ENCODE data around the gene C16orf96.
"Not testable (repeated sequence)": the region's sequence is repeated elsewhere in the genome, so short reads cannot be mapped to it uniquely, and the experiment has no call there.

The C16orf96 gene

DNA sequence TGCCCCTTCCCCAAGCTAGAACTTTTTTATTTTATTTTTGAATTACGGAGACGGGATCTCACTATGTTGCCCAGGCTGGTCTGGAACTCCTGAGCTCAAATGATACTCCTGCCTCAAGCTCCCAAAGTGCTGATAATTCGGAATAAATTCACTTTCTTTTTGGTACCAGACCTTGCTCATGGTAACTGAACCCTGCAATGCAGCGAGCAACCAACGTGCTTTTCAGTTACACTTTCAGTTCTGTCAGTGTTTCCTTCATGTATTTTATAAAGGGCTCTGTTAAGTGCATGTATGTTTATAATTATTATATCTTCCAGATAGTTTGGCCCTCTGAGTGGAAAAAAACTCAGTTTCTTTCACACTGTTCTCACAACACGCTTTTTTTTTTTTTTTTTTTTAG lies 13.9 kb downstream of the C16orf96 start:
- no peak for DNase-seq

DNA sequence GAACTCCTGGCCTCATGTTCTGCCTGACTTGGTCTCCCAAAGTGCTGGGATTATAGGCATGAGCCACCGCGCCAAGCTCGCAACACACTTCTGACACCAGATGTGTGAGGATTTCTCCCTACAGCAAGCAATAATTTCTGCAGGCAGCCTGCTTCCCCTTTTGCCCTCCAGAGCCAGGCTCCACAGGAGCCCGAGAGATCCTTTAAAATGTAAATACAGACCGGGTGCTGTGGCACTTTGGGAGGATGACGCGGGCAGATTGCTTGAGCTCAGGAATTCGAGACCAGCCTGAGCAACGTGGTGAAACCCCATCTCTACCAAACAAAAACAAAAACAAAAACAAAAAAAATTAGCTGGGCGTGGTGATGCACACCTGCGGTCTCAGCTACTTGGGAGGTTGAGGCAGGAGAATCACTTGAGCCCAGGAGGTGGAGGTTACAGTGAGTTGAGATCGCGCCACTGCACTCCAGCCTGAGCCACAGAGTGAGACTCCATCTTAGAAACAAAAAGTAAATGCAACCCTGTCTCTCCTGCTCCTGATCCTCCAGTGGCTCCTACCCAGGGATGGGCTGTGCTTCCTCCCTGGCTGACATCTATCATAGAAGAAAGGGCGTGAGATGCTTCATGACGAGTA lies 14.7 kb downstream of the C16orf96 start:
- no peak for DNase-seq

DNA sequence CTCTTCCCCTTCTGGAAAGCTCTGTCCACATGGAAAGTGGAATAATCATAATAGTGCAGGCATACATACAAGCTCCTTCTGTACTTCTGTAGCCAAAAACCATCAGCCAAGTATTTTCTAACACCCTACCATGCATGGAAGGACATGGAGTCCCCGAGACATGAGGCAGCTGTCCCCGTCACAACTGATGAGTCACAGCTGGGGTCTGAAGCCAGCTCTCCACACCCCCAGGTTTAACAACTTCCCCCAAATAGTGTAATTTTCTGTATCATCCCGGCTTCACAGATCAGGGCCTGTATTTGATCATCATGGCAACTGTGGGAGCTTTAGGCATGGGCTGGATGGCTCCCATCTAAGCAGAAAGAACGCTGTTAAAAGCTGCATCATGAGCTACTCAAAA lies 16.6 kb downstream of the C16orf96 start:
- DNase-seq, result no peak

DNA sequence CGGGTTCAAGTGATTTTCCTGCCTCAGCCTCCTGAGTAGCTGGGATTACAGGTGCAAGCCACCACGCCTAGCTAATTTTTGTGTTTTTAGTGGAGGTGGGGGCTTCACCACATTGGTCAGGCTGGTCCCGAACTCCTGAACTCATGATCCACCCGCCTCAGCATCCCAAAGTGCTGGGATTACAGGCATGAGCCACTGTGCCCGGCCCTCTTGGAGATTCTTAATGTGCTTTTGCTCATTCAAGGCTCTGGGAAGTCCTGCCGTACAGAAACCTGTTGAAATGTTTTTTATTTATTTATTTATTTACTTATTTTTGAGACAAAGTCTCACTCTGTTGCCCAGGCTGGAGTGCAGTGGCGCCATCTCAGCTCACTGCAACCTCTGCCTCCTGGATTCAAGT lies 17.8 kb downstream of the C16orf96 start:
- not testable (repeated sequence) for DNase-seq

DNA sequence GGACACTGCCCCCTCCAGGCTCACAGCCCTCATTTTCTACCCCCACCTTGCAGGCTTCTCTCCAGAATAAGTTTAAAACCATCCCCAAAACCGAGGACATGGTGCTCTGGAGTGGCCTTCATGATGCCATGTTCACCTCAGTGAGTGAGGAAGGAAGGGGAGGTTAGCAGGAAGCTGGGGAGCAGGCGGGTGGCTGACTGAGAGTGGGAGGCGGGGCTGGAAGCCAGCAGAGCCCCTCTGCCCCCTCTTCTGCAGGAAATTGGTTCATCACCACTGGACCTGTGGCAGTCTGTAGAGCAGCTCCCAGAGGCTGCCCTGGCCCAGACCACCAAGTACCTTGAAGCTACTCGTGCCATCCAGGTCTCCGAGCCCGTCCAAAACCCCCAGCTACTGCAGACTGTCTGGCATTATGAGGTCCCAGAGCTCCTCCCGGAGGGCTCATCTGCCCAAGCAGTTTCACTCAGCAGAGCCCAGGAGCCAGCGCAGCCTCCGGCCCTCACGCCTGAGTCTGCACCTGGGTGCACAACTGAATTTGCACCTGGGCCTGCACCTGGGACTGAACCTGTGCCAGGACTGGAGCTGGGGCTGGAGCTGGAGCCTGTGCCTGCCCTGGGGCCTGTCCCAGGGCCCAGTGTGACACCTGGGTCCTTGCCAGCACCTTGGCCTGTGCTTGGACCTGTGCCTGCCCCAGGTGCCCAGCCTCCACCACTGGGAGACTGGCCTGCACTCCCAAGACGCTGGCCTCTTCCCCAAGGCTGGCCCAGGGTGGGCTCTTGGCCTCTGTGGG lies 19.0 kb downstream of the C16orf96 start:
- no peak for DNase-seq

DNA sequence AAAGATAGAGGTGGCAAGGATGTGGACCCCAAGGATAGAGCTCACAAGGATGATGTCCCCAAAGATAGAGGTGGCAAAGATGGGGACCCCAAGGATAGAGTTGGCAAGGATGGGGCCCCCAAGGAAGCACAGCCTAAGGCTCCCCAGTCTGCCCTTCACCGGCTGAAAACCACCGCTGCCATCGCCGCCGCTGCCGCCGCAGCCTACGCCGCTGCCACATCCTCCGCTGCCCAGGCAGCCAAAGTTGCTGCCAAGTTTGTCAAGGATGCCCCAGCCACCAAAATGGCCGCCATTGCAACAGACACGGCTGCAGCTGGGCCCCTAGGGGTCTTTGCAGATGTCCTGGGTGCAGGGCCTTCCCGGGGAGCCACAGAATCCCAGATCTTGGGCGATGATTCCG lies 19.9 kb downstream of the C16orf96 start:
- DNase-seq, result no peak

DNA sequence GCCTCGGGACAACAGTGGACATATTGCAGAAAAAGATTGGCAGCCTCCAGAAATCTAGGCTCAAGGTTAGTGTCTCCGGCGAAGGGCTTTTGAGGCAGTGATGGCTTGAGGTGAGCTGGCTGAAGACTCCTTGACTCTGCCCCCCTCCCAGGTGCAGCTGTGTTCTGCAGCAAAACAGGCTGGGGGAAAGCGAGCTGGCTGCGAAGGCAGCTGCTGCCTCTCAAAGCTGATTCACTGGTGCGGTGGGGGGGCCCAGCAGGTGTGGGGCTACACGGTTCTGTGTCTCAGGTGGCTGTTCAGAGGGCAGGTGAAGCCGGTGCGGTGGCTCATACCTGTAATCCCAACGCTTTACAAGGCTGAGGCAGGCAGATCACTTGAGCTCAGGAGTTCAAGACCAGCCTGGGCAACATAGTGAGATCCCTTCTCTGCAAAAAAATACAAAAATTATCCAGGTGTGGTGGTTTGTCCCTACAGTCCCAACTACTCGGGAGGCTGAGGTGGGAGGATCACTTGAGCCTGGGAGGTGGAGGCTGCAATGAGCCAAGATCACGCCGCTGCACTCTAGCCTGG lies 22.9 kb downstream of the C16orf96 start:
- no peak for DNase-seq

DNA sequence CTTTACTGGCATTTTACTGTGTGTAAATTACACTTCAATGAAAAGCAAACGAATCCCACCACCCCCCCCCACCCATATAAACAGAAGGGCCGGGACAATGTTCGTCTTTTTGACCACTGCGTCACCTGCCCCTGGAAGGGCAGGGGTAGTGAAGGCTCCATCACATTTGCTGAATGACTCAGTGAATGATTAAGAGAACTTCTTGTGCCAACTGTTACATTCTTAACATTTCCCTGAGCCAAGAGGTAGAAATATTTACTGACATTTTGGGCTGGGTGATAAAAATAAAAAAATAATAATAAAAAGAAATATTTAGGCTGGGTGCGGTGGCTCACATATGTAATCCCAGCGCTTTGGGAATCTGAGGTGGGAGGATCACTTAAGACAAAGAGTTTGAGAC lies 24.1 kb downstream of the C16orf96 start:
- DNase-seq, result no peak

DNA sequence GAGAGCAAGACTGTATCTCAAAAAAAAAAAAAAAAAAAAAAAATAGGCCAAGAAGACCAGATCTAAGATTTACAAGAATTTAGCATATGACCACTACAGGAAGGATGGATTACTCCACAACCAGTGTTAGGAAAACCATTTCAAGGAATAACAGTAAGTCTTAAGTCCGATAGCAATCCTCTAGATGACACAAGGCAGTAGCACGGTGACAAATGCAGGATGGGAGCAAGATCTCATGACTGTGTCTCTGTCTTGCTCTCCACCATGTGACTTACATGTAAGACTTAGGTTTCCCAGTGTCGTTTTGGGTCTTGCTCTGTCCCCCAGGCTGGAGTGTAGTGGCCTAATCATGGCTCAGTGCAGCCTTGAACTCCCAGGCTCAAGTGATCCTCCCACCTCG lies 27.8 kb downstream of the C16orf96 start:
- DNase-seq, result no peak

DNA sequence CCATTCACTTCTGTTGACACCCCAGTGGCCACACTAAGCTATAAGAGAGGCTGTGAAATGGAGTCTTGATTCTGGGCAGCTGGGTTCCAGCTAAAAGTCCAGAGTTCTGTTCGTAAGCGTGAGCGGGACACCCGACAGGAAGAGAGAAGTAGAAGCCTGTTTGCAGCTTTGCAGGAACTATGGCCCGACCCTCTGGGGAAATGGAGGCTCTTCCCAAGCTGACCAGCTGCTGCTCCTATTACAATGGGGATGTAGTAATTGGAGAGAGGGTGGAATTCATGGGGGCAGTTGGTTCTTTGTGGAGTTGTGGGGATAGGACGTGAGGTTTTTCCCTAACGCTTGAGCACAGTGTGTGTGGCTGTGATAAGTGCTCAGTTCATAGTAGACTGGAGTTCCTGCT lies 30.2 kb downstream of the C16orf96 start:
- DNase-seq, result no peak

DNA sequence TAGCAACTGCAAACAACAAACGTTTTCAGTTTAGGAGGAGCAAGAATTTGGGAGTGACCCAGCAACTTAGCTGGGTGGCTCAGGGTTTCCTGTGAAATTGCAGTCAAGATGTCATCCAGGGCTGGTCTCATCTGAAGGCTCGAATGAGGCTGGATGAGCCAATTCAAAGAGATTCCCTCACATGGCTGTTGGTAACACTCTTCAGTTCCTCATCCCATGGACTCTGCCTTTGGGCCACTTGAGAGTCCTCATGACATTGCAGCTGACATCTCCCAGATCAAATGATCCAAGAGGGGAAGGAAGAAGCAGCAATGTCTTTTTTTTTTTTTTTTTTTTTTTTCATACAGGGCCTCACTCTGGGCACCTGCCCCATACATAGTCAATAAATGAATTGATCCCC lies 32.2 kb downstream of the C16orf96 start:
- DNase-seq, result no peak

DNA sequence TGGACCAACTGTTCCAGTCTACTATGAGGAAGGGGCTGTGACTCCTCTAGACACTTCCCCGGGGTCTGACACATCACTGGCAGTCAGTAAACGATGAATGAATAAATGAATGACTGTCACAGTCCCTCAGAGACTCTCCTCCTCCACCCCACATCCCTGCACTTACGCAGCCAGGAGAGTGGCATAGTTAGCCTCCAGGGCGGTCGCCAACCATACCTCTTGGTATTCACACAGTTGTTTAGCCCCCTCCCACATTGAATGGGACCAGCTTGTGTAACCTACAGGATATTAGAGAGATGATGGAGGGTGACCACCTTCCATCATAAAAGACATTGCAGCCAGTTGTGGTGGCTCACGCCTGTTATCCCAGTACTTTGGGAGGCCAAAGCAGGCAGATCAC lies 32.8 kb downstream of the C16orf96 start:
- no peak for DNase-seq

DNA sequence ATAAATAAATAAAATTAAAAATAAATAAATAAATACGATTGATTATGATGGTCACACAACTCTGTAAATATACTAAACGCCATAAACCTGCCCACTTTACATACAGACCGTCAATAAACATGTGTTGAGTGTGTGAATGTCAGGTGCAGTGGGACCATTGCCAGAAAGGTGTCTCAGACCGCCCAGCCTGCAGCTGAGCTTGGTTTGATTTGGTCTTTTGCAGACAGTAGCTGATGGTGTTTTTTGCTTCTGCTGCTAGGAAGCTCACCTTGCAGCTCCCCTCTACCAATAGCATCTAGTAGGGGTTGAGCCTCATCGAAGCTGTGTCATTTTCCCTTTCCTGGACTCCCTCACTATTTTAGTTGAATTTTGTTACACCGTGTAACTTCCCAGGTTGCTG lies 35.1 kb downstream of the C16orf96 start:
- DNase-seq, result no peak

DNA sequence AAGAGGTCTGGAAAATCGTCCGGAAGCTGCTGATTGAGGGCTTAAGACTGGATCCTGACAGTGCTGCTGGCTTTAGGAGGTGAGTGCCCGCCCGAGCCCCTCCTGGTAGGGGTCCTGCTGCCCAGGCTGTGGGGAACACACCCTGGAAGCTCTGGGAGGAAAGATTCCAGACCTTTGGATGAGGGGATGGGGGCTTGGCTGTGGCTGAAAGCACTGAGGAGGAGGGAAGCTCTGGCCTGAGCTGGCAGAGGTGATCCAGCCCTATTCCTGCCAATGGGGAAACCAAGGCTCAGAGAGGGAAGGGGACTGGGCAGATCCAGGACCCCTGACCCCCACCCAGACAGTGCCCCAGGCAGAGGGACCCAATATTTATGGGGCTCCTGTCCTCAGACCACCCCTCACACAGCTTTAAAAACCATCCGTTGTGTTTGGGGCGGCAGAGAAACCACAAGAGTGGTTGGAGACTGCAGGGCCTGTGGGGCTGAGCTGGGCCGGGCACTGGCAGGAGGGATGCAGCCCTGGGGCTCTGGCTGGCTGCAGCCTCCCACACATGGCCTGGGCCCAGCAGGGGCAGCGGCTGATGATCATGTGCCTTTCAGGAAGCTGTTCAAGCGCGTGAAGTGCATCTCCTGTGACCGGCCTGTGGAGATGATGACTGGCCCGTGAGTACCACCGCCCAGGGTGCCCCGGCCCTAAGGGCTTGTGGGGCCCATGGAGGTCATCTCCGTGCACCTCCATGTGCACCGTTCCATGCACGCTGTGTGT lies 35.7 kb downstream of the C16orf96 start:
- DNase-seq, result no peak

DNA sequence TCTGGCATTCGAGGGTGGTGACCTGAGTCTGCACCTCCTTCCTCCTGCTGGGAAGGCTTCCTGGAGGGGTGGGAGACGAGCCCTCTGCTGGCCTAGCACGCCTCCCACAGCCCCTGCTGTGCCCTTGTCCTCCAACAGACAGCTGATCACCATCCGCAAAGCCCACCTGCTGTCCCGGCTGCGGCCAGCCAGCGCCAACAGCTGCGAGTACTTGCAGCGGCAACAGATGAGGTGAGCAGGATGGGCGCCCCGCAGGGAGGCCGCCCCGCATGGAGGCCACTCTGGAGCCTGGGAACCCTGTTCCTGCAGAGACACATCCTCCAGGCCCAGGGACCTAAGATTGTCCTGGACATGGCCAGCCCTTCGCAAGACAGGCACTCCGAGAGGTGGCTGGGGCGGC lies 36.9 kb downstream of the C16orf96 start:
- DNase-seq, result no peak

DNA sequence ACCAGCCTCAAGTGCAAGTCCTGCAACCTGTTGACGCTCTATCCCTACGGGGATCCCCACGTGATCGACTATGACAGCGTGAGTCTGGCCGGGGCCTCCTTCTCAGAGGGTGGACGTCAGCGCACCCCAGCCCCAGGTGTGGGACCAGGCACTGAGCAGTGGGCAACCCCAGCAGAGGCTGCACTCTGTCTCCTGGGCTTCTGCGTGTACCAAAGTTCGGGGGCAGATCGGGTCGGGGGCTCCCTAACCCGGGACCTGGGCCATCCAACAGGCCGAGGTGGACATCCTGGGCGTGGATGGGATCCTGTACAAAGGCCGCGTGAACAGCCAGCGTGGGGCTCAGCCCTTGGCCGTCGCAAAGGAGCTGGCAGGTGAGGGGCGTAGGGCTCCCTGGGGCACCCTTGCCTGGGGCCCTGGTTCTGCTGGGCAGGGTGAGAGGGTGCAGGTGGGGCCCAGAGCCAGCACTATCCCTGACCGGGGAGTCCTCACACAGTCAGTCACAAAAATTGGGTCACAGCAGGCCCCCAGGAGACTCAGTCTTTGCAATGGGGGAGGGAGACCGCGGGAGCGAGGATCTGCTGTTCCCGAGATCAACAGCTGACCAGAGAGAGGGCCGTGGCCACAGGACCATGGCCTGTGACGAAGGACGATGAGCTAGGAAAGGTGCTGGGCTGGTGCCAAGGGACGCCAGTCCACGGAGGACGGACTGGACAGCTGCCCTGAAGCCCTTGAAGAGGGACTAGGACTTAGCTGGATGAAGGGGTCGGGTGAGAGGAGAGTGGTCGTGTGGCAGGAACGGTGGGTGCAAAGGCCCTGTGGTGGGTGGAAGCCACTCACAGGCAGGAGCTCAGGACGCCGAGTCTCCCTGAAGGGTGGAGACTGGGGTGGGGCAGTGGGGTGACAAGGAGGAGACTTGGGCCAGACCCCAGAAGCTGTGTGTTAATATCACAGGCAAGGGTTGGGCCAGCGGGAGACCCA lies 38.6 kb downstream of the C16orf96 start:
- DNase-seq, result no peak

DNA sequence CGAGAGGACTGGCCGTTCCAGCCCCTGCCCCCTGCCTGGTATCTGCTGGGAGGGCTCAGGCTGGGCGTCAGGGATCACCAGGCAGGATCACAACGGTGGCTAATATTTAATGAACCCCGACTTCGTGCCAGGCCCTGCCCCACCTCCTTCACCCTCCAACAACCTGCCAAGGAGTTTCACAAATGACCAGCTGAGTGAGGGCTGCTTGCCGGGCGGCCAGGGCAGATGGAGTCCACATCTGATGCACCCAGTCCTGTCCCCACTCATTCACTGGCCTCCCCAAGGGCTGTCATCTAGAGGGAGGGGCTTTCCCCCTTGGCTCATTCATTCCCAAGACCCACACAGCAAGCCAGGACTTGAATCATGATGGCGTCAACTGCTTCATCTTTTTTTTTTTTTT lies 41.0 kb downstream of the C16orf96 start:
- DNase-seq, result no peak

DNA sequence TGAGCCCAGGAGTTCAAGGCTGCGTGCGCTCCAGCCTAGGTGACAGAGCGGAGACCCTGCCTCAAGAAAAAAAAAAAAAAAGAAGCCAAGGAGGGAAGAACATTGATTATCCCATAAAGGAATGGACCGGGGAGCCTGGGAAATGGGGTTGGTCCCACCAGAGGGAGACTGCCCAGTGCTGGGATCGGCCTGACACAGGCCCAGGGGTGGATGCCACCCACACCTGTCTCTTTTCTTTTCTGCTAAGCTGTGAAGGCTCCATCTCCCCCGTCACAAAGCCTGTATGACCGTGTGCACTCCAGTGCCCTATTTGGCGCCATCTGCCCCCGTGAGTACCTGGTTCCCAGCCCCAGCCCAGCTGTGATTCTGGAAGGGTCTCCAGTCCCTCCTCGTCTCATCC lies 42.9 kb downstream of the C16orf96 start:
- DNase-seq, result no peak

DNA sequence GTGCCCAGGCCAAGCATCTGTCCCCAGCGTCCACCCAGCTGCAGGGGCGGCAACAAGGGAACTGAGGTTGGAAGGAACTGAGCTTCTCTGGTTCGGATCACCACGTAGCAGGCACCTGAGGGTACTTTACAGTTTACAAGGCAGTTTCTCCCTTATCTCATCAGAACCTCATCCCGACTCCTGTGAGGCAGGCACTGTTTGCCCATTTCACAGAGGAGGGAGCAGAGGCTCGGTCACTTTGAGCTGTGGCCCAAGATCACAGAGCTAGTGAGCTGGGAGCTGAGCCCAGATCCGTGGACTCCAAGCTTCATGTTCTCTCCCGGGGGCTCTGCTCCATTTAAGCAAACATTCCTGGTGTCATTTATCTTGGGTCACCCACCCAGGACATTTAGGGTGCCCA lies 43.4 kb downstream of the C16orf96 start:
- no peak for DNase-seq

DNA sequence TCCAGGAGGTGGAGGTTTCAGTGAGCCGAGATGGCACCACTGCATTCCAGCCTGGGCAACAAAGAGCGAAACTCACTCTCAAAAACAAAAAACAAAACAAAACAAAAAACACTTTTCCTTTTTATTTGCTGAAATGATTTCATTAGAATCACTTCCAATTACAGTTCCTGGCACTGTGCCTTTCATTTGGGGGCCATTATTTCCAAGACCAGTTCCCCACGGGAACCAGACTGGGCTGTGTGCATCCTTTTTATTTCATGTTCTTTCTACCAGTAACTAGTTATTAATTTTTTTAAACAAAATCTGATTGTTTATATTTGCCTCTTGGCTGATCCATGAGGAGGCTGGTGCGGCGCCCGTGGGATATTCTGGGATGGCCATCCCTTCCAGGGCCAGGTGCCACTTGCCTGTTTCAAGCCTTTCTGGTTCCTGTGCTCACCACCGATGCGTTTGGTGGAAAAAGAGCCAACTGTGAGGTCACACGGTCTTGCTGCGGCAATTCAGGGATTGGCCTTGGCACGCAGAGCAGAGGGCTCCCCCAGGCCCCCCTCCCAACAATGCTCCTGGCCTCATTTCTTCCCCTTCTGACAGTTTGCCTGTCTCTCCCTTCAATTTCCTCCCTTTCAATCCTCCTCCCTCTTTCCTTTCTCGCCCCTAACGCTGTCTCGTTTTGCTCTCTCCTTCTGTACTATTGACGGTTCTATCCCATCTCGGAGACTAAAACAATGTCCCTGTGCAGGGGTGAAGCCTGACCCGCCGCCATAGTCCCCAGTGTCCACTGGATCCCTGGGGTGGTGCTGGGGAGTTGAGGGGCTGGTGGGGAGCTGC lies 45.1 kb downstream of the C16orf96 start:
- DNase-seq, result no peak

DNA sequence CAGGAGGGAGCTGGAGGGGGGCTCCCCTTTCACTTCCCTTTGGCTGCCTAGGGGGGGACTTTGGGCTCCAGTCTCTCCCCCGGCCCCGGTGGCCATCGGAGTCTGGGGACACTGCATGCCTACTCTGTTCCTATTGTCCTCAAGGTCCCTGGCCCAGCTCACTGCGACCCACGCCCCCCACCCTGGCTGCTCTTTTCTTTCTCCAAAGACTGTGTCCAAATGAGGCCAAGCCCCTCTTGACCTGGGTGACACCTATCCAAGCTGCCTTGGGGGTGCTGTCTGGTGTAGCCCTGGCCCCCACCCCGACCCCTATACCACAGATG lies 45.7 kb downstream of the C16orf96 start:
- DNase-seq, result no peak

DNA sequence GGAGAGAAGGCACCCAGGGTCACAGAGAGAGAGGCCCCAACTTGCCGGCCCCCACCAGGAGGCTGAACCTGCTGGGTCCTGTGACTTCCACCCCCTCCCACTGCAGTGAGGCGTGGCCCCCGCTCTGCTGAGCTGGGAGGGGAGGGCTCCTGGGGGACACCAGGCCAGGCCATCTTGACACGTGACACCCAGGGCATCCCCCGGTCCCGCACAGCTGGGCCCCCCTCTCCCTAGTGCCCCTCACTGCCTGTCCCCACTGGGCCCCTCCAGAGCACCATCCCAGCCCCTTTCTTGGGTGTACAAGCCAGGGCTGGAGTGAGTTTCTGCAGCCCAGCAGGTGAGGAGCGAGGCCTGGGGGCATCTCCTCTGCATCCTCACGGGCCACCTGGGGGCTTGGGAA lies 46.2 kb downstream of the C16orf96 start:
- DNase-seq, result no peak

All from NCI-H1048 (cell line).